GM21528 (cell line): ENCODE results near the gene CS.
"Not testable (repeated sequence)": the region's sequence is repeated elsewhere in the genome, so short reads cannot be mapped to it uniquely, and the experiment has no call there.

Source experiments
- ATAC-seq: cut with Tn5 transposase; IDR thresholded peaks from one replicate; pipeline ENCODE4 v1.9.1; 2021; ENCODE audit warnings: mild to moderate bottlenecking, moderate library complexity; ENCODE audit not compliant: unreplicated experiment, low FRiP score

Gene CS

GRCh38 chr12:56282579-56282978 lies 17.6 kb downstream of the CS start:
- no peak for ATAC-seq

GRCh38 chr12:56282030-56282429 lies 18.1 kb downstream of the CS start:
- no peak for ATAC-seq

- no peak for ATAC-seq
These were observed 19.3 kb downstream of the CS start for GRCh38 chr12:56280849-56281248.

GRCh38 chr12:56278905-56279304 lies 21.2 kb downstream of the CS start:
- no peak for ATAC-seq

- no peak for ATAC-seq
These were observed 25.8 kb downstream of the CS start for GRCh38 chr12:56274299-56274698.

- not testable (repeated sequence) for ATAC-seq
These were observed 27.7 kb downstream of the CS start for GRCh38 chr12:56272468-56272867.

- no peak for ATAC-seq
These were observed 29.1 kb downstream of the CS start for GRCh38 chr12:56271031-56271430.

GRCh38 chr12:56267443-56268071 lies 32.6 kb downstream of the CS start:
- ATAC-seq: no peak

- ATAC-seq: peak; percentile 87
These were observed 33.3 kb downstream of the CS start, which contains the start of gene COQ10A for GRCh38 chr12:56266693-56267442. COQ10A (plus strand) TSS chr12:56266942; CDS start chr12:56267119, 177 bp downstream.

- ATAC-seq: not testable (repeated sequence)
These were observed 34.0 kb downstream of the CS start for GRCh38 chr12:56266068-56266692.

GRCh38 chr12:56262955-56263354 lies 37.2 kb downstream of the CS start:
- ATAC-seq: not testable (repeated sequence)

GRCh38 chr12:56261503-56262232 lies 38.5 kb downstream of the CS start:
- ATAC-seq: no peak

GRCh38 chr12:56260921-56261320 lies 39.2 kb downstream of the CS start:
- ATAC-seq: no peak

GRCh38 chr12:56260380-56260779 lies 39.8 kb downstream of the CS start:
- no peak for ATAC-seq

GRCh38 chr12:56258820-56259183 lies 41.3 kb downstream of the CS start:
- no peak for ATAC-seq

- ATAC-seq: peak; percentile 77
These were observed 41.9 kb downstream of the CS start, which contains the start of gene ANKRD52 for GRCh38 chr12:56258068-56258819. ANKRD52 (minus strand) TSS chr12:56258384; CDS start chr12:56258269, 115 bp downstream.

GRCh38 chr12:56257491-56258067 lies 42.6 kb downstream of the CS start:
- ATAC-seq: no peak

- ATAC-seq: no peak
These were observed 43.1 kb downstream of the CS start for GRCh38 chr12:56257071-56257470.

- ATAC-seq: no peak
These were observed 43.7 kb downstream of the CS start for GRCh38 chr12:56256326-56256960.
